ENCODE results near the gene FHIT.

Gene FHIT

DNA sequence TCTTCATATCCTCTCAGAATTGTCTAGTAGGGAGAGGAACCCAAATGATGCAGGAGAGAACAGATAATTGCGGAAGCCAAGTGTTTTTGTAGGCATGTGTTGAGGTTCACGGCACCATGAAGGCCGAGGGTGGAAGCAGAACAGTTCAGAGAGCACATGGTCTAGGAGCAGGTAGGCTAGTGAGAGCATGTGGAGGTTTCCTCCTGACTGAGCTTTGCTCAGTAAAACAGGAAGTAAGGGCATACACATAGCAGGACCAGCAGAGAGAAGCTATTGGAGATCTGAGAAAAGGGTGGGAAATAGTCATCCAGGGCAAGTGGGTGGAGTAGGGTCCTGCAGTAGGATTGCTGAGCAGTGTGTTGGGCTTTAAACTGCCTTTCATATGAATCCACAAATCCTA lies 491.1 kb downstream of the FHIT start:
- no peak for DNase-seq (ENCODE audit: low read depth)

DNA sequence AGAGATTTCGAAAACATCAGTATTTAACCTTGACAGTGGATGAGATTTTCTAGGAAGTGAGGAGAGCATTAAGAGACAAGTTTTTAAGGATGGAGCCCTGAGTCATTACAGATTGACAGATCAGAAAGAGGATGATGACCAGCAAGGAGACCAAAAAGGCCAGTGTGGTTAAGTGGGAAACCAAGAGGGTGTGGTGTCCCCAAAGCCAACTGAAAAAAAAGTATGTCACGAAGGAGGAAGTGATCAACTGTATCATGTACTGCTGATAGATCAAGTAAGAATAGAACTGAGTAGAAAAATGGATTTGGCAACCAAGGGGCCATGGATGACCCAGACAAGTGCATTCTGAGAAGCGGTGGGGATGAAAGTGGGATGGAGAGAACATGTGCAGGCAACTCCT lies 491.8 kb downstream of the FHIT start:
- DNase-seq (ENCODE audit: low read depth), result no peak

- no peak for DNase-seq (ENCODE audit: low read depth)
Observed at GRCh38 chr3:60758831-60759230, 492.4 kb downstream of the FHIT start.

DNA sequence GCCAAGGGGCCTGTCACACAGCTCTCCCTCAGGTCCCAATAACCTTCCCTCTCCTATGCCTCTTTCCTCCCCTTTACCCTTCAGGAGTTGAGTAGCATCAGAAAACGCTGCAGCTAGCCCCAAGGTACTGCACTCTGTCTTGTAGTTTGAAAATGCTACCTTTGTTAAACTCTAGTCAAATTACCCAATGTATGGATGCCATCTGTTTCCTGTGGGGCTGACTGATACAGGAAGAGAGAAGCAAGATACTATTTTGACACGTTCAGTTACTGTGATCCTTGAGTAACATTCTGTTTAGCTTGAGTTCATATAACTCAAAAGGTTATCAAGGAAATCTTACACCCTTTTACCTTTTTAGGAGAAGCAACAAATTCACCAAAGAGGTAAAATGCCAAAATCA lies 493.1 kb downstream of the FHIT start:
- DNase-seq (ENCODE audit: low read depth), result no peak

DNA sequence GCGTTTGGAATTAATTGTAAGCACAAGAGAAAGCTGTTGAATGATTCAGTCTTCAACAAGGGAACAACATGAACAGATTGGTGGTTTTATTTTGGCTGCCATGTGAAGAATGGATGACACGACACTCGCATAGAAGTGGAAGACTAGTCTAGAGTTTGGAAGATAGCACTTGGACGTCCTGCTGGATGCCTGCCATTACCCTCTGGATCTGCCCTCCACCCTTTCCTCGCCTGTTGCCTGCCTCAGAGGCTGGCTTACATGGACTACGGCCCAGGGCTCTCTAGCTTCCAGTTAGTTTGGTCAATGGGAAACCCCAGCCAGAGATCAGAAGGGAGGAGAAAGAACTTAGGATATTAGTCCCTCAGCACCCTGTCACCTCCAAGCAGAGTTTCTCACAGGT lies 493.5 kb downstream of the FHIT start:
- DNase-seq (ENCODE audit: low read depth), result no peak

DNA sequence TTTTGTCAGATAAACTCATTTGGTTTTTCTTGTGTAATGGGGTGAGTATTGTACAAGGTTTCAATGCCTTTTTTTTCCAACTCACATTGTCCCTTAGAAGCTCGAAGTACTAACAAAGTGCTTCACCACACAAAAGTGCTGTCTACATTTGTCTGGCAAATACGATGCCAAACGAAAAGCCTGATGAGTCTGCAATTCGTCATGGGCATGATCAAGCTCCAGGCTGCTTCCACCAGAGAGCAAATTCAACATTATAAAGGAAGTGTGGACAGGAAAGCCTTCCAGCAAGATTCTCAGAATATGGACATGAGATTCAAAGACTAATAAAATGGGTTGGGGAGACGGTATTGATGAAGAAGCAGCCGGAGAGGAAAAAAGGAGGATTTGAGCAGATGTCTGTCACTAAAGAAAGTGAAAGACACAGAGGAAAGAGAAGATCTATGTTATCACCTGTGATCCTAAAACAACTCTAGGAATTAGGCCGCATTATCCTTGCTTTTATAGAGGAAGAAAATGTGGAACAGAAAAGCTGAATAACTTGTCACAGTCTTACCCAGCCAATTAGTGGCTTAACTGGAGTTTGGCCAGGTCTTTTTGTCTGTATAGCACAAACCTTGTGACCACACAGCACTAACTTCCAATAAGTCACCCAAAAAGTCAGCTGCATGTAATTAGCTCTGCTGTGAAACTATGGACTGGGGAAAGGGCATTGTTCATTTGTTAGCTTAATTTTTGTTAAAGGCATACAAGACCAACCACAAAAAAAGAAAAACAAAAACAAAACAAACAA lies 494.8 kb downstream of the FHIT start:
- no peak for DNase-seq (ENCODE audit: low read depth)

- no peak for DNase-seq (ENCODE audit: low read depth)
Observed at GRCh38 chr3:60755094-60755493, 496.2 kb downstream of the FHIT start.

GRCh38 chr3:60754617-60755016 lies 496.6 kb downstream of the FHIT start:
- DNase-seq (ENCODE audit: low read depth), result no peak

DNA sequence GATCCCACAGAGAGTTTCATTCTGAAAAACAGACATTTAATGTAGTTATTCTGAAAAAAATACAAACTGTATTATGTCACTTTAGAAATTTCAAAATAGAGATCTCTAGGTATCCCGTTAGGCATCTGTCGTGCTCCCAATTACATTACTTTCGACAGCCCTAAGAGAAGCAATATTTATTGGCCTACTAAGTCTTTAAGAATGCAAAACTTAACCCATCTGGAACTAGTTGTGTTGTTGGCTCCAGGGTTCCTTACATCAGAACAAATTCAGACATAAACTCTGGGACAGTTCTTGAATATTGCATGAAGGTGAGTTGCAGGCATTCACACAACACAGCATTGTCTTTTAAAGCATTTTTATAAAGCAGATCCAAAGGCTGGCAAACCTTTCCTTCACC lies 498.4 kb downstream of the FHIT start:
- DNase-seq (ENCODE audit: low read depth), result no peak

DNA sequence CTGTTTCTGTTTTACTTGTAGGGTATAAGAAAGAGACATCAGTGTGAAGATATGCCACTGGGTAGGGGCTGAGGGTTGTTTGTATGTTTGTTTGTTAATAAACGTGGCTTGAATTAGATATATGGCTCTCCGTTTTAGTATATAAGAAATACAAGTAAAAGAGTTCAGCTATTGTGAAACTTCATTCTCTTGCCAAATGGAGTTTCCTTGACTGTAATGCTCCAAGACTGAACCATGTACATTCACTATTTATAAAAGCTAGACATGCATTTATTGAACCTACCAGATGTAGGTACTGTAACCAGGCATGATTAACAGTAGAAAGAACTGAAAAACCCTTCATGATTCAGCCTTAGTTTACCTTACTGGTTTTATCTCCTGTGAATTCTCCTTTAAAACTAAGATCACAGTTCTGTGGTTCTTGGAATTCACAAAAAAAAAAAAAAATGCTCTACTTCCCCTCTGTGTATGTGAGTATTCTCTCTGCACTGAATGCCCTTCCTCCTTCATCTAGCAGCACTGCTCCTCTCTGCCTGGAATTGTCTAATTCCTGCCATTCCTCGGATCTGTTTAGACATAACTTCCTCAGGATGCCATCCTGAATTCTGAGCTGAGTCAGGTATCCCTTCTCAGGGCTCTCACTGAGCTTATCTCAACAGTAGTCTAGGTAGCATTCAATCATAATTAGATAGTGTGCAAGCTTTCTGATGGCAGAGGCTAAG lies 504.4 kb downstream of the FHIT start:
- no peak for DNase-seq (ENCODE audit: low read depth)

- no peak for DNase-seq (ENCODE audit: low read depth)
Observed at GRCh38 chr3:60746043-60746638, 505.1 kb downstream of the FHIT start.

GRCh38 chr3:60743631-60744164 lies 507.6 kb downstream of the FHIT start:
- no peak for DNase-seq (ENCODE audit: low read depth)

- DNase-seq (ENCODE audit: low read depth), result no peak
Observed at GRCh38 chr3:60742606-60743145, 508.6 kb downstream of the FHIT start.

DNA sequence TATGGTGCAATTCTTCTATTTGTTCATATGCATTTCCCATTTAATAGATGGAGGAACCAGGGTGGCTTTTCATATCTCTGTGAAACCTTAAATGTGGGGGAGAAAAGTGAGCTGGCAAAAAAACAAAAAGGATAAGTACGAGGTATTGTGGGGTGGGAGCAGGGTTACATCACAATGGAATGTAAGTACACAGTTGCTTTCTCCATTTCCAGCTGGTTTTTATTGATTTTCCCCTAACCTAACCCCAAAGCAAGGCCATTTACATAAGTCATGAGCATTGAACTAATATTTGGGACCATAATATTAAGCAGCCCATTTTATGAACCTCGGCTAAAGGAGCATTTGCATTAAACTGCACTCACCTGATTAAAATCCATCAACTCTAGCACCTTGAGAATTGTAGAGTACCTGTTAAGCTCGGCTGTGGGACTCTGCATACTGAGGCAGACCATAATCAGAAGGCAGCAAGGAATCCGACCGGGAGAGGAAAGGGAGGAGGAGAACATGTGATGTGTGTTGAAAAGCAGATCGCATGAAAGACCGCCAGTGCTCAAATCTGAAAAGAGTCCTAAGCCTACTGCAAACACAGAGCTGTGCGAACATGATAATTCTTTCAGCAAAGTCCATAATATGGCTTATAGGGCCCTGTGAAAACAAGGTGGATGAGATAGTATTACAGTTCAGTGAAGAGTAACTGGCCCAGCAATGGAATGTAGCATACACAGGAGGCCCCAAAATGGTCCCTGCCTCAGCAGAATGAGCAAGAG lies 513.4 kb downstream of the FHIT start:
- DNase-seq (ENCODE audit: low read depth), result no peak

- DNase-seq (ENCODE audit: low read depth), result no peak
Observed at GRCh38 chr3:60730371-60730770, 520.9 kb downstream of the FHIT start.

- DNase-seq (ENCODE audit: low read depth), result no peak
Observed at GRCh38 chr3:60729056-60729455, 522.2 kb downstream of the FHIT start.

DNA sequence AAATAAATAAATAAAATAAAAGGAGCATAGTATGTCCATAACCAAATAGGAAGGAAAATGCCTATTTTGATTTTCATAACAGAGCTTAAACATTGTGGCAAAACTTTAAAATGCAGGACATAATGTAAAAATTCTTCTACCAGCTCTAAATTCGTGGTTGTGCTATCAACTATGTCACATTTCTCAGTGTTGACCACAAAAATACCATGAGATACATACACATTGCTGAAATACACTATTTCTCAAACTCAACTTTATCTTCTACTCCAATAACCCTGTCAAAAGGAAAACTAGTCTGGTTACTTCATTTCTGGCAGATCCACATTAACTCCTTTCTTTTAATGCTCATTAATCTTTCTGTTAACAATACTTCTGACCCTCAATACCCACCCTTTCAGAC lies 523.2 kb downstream of the FHIT start:
- DNase-seq (ENCODE audit: low read depth), result no peak

DNA sequence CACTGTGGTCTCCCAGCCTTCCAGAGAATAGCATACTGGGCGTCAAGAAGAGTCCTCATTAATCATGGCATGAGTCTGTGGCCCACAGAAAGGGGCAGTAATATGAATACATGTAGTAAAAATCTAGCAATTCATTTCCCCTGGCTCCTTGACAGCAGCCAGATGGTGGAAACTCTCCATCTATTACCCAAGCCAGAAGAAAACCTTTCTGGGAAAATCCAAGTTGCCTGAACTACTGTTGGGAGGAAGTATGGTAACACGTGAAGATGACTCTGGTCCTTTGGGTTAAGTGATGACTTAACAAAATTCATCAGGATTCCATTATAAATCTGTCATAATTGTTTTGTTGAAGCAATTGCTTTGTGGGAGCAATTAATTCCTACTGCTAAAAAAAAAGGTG lies 530.5 kb downstream of the FHIT start:
- DNase-seq (ENCODE audit: low read depth), result no peak

- no peak for DNase-seq (ENCODE audit: low read depth)
Observed at GRCh38 chr3:60716573-60716972, 534.7 kb downstream of the FHIT start.

- no peak for DNase-seq (ENCODE audit: low read depth)
Observed at GRCh38 chr3:60708191-60708975, 542.9 kb downstream of the FHIT start.

- no peak for DNase-seq (ENCODE audit: low read depth)
Observed at GRCh38 chr3:60707452-60708020, 543.7 kb downstream of the FHIT start.

Measured in amniotic epithelial cell (primary cell).